Measurements from ENCODE around the gene LRCH3. TPM values are rescaled to one million over a fixed set of nuclear protein-coding genes. Genes with fewer than 3 reads are reported as not detected.

The LRCH3 gene
- total and polyA plus RNA-seq, 2 experiments from 2014 or later: 20.9 to 24.1 TPM

DNA sequence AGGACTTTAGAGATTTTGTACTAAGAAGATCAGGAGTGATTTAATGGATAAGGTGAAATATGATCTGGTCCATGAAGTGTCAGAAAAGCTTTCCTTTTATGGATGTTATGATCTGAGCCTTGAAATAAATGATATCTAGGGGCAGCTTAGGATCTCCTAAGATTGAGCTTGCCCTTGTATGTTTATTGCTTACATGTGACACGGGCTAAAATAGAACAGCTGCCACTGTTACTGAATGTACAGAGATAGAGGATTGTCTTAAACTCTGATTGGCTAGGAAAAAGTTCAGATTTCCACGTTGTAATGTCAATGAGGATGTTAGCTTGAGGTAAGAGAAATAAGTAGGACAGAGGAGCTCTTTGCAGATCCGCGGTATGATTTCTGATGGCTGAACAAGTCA lies 32.5 kb upstream of the LRCH3 start:
- 97 to 99% methylated on average over 4 of the region's 4 CpGs for WGBS, 2 experiments (ENCODE audit: low coverage in 1 of 2, low lambda C conversion rate in 2 of 2, missing lambda C conversion rate in 2 of 2)
- H2AFZ ChIP-seq: no peak overlapping the region
- H3K9me3 ChIP-seq (ENCODE audit: low read depth): no peaks in the 10 kb centered on the region
- no peaks in the 10 kb centered on the region for H3K27me3 ChIP-seq (replicated peaks; ENCODE audit: insufficient read depth)
- no peaks in the 10 kb centered on the region for H3K4me1 ChIP-seq (ENCODE audit: insufficient read depth)
- TF ChIP-seq EZH2 (IDR thresholded peaks at IDR 0.05; ENCODE audit: insufficient read depth, poor library complexity, severe bottlenecking): no peak
- TF ChIP-seq EZH2phosphoT487 (IDR thresholded peaks at IDR 0.05; ENCODE audit: insufficient read depth, low read depth): no peak
- peaks cover 9% of the 10 kb centered on the region; the same call in 1 of the 2 replicates for H3F3A ChIP-seq (ENCODE audit: insufficient read depth)
- H4K20me1 ChIP-seq (ENCODE audit: insufficient read depth): peaks cover 27% of the 10 kb centered on the region
- DNase-seq: no peak
- no peak overlapping the region for H3K4me2 ChIP-seq (ENCODE audit: unreplicated experiment)
- in situ Hi-C loops (cut with MboI): no loop called here
- no peaks in the 10 kb centered on the region for H3K9me2 ChIP-seq (ENCODE audit: insufficient read depth)
- H3K27ac ChIP-seq: no peak overlapping the region
- H3K9ac ChIP-seq: no peak overlapping the region
- peaks cover 100% of the 10 kb centered on the region for H3K79me2 ChIP-seq (ENCODE audit: insufficient read depth)
- peaks cover 30% of the 10 kb centered on the region for H3K36me3 ChIP-seq (ENCODE audit: low read depth)
- no peak overlapping the region for H3K4me3 ChIP-seq

DNA sequence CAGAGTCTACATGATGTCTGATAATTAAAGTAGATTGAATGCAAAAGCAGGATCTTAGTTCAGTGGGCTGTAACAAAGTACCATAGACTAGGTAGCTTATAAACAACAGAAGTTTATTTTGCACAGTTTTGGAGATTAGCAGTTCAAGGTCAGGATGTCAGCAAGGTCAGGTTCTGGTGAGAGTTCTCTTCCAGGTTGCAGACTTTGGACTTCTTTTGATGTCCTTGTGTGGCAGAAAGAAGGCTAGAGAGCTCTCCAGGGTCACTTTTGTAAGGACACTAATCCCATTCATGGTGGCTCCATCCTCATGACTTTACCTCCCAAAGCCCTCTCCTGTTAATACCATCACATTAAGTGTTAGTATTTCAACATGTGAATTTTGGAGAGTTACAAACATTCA lies 29.3 kb upstream of the LRCH3 start:
- Histone ChIP-seq H3K4me2 (ENCODE audit: unreplicated experiment) (no peak overlapping the region), H3K36me3 (ENCODE audit: low read depth) (peaks cover 40% of the 10 kb centered on the region), H3K4me1 (ENCODE audit: insufficient read depth) (no peaks in the 10 kb centered on the region), H3K9me3 (ENCODE audit: low read depth) (no peaks in the 10 kb centered on the region), H3K79me2 (ENCODE audit: insufficient read depth) (peaks cover 98% of the 10 kb centered on the region), H3K27me3 (replicated peaks; ENCODE audit: insufficient read depth) (no peaks in the 10 kb centered on the region), H3K9me2 (ENCODE audit: insufficient read depth) (no peaks in the 10 kb centered on the region), H2AFZ (no peak overlapping the region), H3K4me3 (no peak overlapping the region), H3K9ac (no peak overlapping the region), H3K27ac (no peak overlapping the region), H3F3A (ENCODE audit: insufficient read depth) (0 out of 2 replicates have a peak, but pooled peaks cover 3% of the 10 kb centered on the region), H4K20me1 (ENCODE audit: insufficient read depth) (peaks cover 10% of the 10 kb centered on the region; the same call in 1 of the 2 replicates)
- in situ Hi-C loops (cut with MboI): no loop called here
- no peak for DNase-seq
- no peak for TF ChIP-seq EZH2 (IDR thresholded peaks at IDR 0.05; ENCODE audit: insufficient read depth, poor library complexity, severe bottlenecking)
- TF ChIP-seq EZH2phosphoT487 (IDR thresholded peaks at IDR 0.05; ENCODE audit: insufficient read depth, low read depth): no peak

DNA sequence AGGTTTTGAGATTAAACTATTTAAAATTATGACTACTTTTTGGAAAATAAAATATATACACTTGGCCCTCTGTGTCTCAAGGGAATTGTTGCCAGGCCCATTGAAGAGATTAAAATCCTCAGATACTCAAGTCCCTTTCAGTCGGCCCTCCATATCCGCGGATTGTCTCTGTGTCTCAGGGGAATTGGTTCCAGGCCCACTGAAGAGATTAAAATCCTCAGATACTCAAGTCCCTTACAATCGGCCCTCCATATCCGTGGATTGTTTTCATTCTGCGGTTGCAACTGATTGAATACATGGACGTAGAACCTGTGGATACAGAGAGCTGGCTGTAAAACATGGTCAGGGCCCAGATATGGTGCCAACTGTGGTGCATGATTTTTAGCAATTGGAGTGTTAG lies 15.7 kb upstream of the LRCH3 start:
- peaks cover 2% of the 10 kb centered on the region; the same call in 1 of the 2 replicates for H3K79me2 ChIP-seq (ENCODE audit: insufficient read depth)
- WGBS, 2 experiments (ENCODE audit: low coverage in 1 of 2, low lambda C conversion rate in 2 of 2, missing lambda C conversion rate in 2 of 2): 91 to 96% methylated on average over 7 of the region's 7 CpGs
- peaks cover 37% of the 10 kb centered on the region for H3K36me3 ChIP-seq (ENCODE audit: low read depth)
- no peaks in the 10 kb centered on the region for H3K9me3 ChIP-seq (ENCODE audit: low read depth)
- H3K9ac ChIP-seq: no peak overlapping the region
- no peaks in the 10 kb centered on the region for H3K9me2 ChIP-seq (ENCODE audit: insufficient read depth)
- H3F3A ChIP-seq (ENCODE audit: insufficient read depth): peaks cover 7% of the 10 kb centered on the region; the same call in 1 of the 2 replicates
- H3K4me3 ChIP-seq: no peak overlapping the region
- DNase-seq: no peak
- H3K4me1 ChIP-seq (ENCODE audit: insufficient read depth): no peaks in the 10 kb centered on the region
- H2AFZ ChIP-seq: no peak overlapping the region
- H3K27me3 ChIP-seq (replicated peaks; ENCODE audit: insufficient read depth): no peaks in the 10 kb centered on the region
- no peak for TF ChIP-seq EZH2phosphoT487 (IDR thresholded peaks at IDR 0.05; ENCODE audit: insufficient read depth, low read depth)
- no peak for TF ChIP-seq EZH2 (IDR thresholded peaks at IDR 0.05; ENCODE audit: insufficient read depth, poor library complexity, severe bottlenecking)
- H3K27ac ChIP-seq: no peak overlapping the region
- no peak overlapping the region for H3K4me2 ChIP-seq (ENCODE audit: unreplicated experiment)
- H4K20me1 ChIP-seq (ENCODE audit: insufficient read depth): no peaks in the 10 kb centered on the region
- in situ Hi-C loops (cut with MboI): no loop called here

DNA sequence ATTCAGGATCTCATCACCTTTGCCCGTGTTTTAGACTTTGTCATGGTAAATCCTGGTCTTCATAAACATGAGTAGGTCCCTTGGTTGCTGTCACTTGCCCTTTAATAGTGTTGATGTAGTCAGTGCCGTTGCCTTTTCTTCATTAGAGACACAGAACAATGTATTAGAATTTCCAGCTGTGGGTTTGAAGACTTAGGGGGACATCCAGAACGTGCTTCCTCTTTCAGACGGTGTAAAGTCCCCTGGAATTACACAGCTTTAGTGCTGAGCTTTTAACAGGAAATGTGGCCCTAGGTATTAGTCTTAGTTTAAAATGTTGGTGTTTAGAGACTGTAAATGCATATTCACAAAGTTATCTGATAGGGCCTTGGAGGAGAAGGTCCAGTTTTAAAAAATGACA lies 8.8 kb upstream of the LRCH3 start:
- WGBS, 2 experiments (ENCODE audit: low coverage in 1 of 2, low lambda C conversion rate in 2 of 2, missing lambda C conversion rate in 2 of 2): 76 to 83% methylated on average over 4 of the region's 4 CpGs
- in situ Hi-C loops (cut with MboI): no loop called here
- H3K27ac ChIP-seq: no peak overlapping the region
- H3K4me2 ChIP-seq (ENCODE audit: unreplicated experiment): no peak overlapping the region
- H3K9ac ChIP-seq: no peak overlapping the region
- TF ChIP-seq EZH2 (IDR thresholded peaks at IDR 0.05; ENCODE audit: insufficient read depth, poor library complexity, severe bottlenecking): no peak
- no peak for TF ChIP-seq EZH2phosphoT487 (IDR thresholded peaks at IDR 0.05; ENCODE audit: insufficient read depth, low read depth)
- no peaks in the 10 kb centered on the region for H3K79me2 ChIP-seq (ENCODE audit: insufficient read depth)
- H4K20me1 ChIP-seq (ENCODE audit: insufficient read depth): no peaks in the 10 kb centered on the region
- no peaks in the 10 kb centered on the region for H3K27me3 ChIP-seq (replicated peaks; ENCODE audit: insufficient read depth)
- H3K4me1 ChIP-seq (ENCODE audit: insufficient read depth): no peaks in the 10 kb centered on the region
- no peaks in the 10 kb centered on the region for H3F3A ChIP-seq (ENCODE audit: insufficient read depth)
- H2AFZ ChIP-seq: no peak overlapping the region
- H3K9me2 ChIP-seq (ENCODE audit: insufficient read depth): no peaks in the 10 kb centered on the region
- DNase-seq: no peak
- H3K9me3 ChIP-seq (ENCODE audit: low read depth): no peaks in the 10 kb centered on the region
- no peak overlapping the region for H3K4me3 ChIP-seq
- peaks cover 46% of the 10 kb centered on the region for H3K36me3 ChIP-seq (ENCODE audit: low read depth)

DNA sequence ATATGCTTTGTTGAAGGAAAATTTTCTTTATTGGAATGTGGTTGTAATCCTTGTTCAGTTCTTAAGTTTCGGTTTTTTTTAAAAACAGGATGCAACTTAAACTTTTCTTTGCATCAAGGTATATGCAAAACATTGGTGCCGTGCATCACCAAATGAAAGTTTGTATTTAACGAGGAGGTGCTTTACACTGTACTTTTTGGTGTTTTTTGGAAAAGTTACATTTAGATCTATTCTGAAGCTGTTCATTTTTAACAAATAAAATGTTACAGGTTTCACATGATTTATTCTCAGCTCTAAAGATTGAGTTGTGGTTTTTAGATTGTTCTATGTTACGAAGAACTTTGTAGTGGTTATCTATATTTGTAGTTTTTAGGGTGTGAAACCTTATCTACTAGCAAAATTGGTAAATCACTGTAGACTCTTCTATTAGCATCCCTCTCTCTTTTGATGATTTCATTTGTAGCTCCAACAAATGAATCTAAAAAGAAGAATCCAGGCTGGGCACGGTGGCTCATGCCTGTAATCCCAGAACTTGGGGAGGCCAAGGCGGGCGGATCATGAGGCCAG lies 7.0 kb upstream of the LRCH3 start:
- DNase-seq: no peak
- in situ Hi-C loops (cut with MboI): no loop called here
- H3K79me2 ChIP-seq (ENCODE audit: insufficient read depth): no peaks in the 10 kb centered on the region
- no peaks in the 10 kb centered on the region for H3K4me1 ChIP-seq (ENCODE audit: insufficient read depth)
- H3K27me3 ChIP-seq (replicated peaks; ENCODE audit: insufficient read depth): no peaks in the 10 kb centered on the region
- H3K4me2 ChIP-seq (ENCODE audit: unreplicated experiment): no peak overlapping the region
- H3K9me3 ChIP-seq (ENCODE audit: low read depth): no peaks in the 10 kb centered on the region
- H3K4me3 ChIP-seq: no peak overlapping the region
- 87 to 90% methylated on average over 7 of the region's 7 CpGs for WGBS, 2 experiments (ENCODE audit: low coverage in 1 of 2, low lambda C conversion rate in 2 of 2, missing lambda C conversion rate in 2 of 2)
- H2AFZ ChIP-seq: no peak overlapping the region
- no peaks in the 10 kb centered on the region for H3K9me2 ChIP-seq (ENCODE audit: insufficient read depth)
- peaks cover 6% of the 10 kb centered on the region; the same call in 1 of the 2 replicates for H3F3A ChIP-seq (ENCODE audit: insufficient read depth)
- TF ChIP-seq EZH2phosphoT487 (IDR thresholded peaks at IDR 0.05; ENCODE audit: insufficient read depth, low read depth) (no peak), EZH2 (IDR thresholded peaks at IDR 0.05; ENCODE audit: insufficient read depth, poor library complexity, severe bottlenecking) (no peak)
- H4K20me1 ChIP-seq (ENCODE audit: insufficient read depth): no peaks in the 10 kb centered on the region
- peaks cover 34% of the 10 kb centered on the region for H3K36me3 ChIP-seq (ENCODE audit: low read depth)
- H3K9ac ChIP-seq: no peak overlapping the region
- no peak overlapping the region for H3K27ac ChIP-seq
